Nephron progenitor cell (in vitro differentiated cells): ENCODE measurements around the gene ZCCHC2.

Source experiments
- DNase-seq: peaks from one replicate; pipeline ENCODE4 v3.0.0; 2021
- H3K27ac Mint-ChIP-seq: 2 replicates; pipeline ENCODE4 v1.8.0; 2021; ENCODE audit warnings: mild to moderate bottlenecking, moderate library complexity, mixed read lengths
- H3K27me3 Mint-ChIP-seq: 2 replicates; pipeline ENCODE4 v1.8.0; 2021; ENCODE audit warnings: mild to moderate bottlenecking, low read depth, mixed read lengths; ENCODE audit not compliant: poor library complexity
- H3K36me3 Mint-ChIP-seq: 2 replicates; pipeline ENCODE4 v1.8.0; 2021; ENCODE audit warnings: low read depth, mixed read lengths
- H3K4me1 Mint-ChIP-seq: 2 replicates; pipeline ENCODE4 v1.8.0; 2021; ENCODE audit warnings: mixed read lengths
- H3K4me3 Mint-ChIP-seq: 2 replicates; pipeline ENCODE4 v1.8.0; 2021; ENCODE audit warnings: mild to moderate bottlenecking, moderate library complexity, mixed read lengths
- H3K9me3 Mint-ChIP-seq: 2 replicates; pipeline ENCODE4 v1.8.0; 2021; ENCODE audit warnings: mild to moderate bottlenecking, moderate library complexity, mixed read lengths
- TF ChIP-seq, protein P1 (sequence below): fragments of 200-600 bp; sonication (generic); IDR thresholded peaks from 2 replicates; pipeline ENCODE4 v1.5.0; 2021; ENCODE audit warnings: antibody characterized with exemption

ZCCHC2 gene

GRCh38 chr18:62564044-62564443 is 41.2 kb downstream of the ZCCHC2 start:
- H3K36me3 Mint-ChIP-seq = peaks cover 67% of the 10 kb centered on the region
- no peak overlapping the region for H3K4me3 Mint-ChIP-seq
- no peak overlapping the region for H3K27ac Mint-ChIP-seq
- no peaks in the 10 kb centered on the region for H3K4me1 Mint-ChIP-seq
- TF ChIP-seq, protein P1, sequence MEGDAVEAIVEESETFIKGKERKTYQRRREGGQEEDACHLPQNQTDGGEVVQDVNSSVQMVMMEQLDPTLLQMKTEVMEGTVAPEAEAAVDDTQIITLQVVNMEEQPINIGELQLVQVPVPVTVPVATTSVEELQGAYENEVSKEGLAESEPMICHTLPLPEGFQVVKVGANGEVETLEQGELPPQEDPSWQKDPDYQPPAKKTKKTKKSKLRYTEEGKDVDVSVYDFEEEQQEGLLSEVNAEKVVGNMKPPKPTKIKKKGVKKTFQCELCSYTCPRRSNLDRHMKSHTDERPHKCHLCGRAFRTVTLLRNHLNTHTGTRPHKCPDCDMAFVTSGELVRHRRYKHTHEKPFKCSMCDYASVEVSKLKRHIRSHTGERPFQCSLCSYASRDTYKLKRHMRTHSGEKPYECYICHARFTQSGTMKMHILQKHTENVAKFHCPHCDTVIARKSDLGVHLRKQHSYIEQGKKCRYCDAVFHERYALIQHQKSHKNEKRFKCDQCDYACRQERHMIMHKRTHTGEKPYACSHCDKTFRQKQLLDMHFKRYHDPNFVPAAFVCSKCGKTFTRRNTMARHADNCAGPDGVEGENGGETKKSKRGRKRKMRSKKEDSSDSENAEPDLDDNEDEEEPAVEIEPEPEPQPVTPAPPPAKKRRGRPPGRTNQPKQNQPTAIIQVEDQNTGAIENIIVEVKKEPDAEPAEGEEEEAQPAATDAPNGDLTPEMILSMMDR = no peak
- H3K27me3 Mint-ChIP-seq = no peaks in the 10 kb centered on the region
- H3K9me3 Mint-ChIP-seq = no peaks in the 10 kb centered on the region
- no peak for DNase-seq

DNA sequence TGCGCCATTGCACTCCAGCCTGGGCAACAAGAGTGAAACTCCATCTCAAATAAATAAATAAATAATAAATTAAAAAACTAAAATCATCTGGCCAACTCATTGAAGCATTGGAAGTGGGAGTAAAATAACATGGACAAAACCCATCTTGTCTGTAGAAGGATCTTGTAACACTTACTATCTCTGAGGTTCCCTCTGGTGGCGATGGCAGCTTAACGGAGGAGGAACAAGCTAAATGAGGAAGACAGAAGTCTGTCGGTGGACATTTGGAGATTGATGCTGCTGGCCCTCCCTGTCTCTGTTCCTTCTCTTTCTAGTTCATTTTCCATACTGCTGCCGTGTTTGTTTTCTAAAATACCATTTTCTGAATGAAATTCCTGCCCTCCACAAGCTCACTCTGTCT is 43.4 kb downstream of the ZCCHC2 start:
- no peak for DNase-seq
- no peaks in the 10 kb centered on the region for H3K27me3 Mint-ChIP-seq
- peaks cover 84% of the 10 kb centered on the region for H3K36me3 Mint-ChIP-seq

DNA sequence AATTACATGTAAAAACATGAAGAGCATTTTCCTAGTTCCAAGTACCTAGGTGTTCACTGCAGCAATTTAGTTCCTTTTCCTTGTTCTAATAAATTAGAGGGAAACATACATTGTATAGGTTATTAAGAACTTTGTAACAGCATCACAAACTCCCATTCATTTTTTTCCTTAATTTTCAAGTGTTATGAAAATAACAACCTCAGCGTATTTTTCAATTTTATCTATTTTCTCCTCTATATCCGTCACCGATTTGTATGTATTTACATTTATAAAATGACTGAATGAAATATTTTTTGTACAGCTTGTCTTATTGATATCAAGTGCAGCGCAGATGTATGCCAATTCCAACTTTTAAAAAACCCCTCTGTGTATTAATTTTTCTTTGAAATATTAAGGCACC is 44.0 kb downstream of the ZCCHC2 start:
- H3K36me3 Mint-ChIP-seq = peaks cover 84% of the 10 kb centered on the region
- no peak for DNase-seq
- no peaks in the 10 kb centered on the region for H3K4me1 Mint-ChIP-seq
- no peaks in the 10 kb centered on the region for H3K27me3 Mint-ChIP-seq
- H3K4me3 Mint-ChIP-seq = no peak overlapping the region
- TF ChIP-seq, protein P1 = no peak
- H3K27ac Mint-ChIP-seq = no peak overlapping the region
- H3K9me3 Mint-ChIP-seq = peaks cover 16% of the 10 kb centered on the region

More for the DNA sequence above, 43.4 kb downstream of the ZCCHC2 start:
- TF ChIP-seq, protein P1 = no peak
- H3K4me1 Mint-ChIP-seq = no peaks in the 10 kb centered on the region
- H3K27ac Mint-ChIP-seq = no peak overlapping the region
- H3K9me3 Mint-ChIP-seq = peaks cover 14% of the 10 kb centered on the region
- no peak overlapping the region for H3K4me3 Mint-ChIP-seq

DNA sequence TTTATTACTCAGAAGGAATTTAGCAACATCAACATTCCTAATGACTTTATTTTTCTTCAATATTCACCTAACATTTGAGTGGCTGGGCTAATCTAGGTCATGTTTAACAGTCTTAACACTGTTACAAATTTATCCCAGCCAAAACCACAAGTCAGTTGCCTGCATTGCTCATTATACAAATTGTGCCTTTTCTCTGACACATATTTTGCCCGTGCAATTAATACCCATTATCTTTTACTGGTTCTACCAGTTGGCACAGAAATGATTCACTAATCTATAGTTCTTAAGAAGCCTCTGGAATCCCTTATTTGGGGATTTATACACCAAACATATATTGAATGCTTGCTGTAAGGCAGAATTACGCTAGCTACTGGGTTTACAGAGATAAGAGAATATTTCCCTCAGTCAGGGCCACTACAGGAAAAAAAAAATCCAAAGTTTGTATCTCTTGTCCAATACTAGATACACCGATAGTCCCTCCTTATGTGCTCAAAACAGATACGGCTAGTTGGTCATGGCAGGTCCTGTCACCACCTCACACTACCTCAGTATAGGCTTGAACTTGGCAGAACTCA is 46.3 kb downstream of the ZCCHC2 start:
- DNase-seq = no peak
- peaks cover 2% of the 10 kb centered on the region for H3K4me1 Mint-ChIP-seq
- no peak overlapping the region for H3K27ac Mint-ChIP-seq
- H3K27me3 Mint-ChIP-seq = no peaks in the 10 kb centered on the region
- TF ChIP-seq, protein P1 = no peak
- peaks cover 16% of the 10 kb centered on the region for H3K9me3 Mint-ChIP-seq
- no peak overlapping the region for H3K4me3 Mint-ChIP-seq
- H3K36me3 Mint-ChIP-seq = peaks cover 82% of the 10 kb centered on the region

- H3K9me3 Mint-ChIP-seq = peaks cover 16% of the 10 kb centered on the region
- no peak for DNase-seq
- TF ChIP-seq, protein P1 = no peak
- H3K36me3 Mint-ChIP-seq = peaks cover 89% of the 10 kb centered on the region
- peaks cover 21% of the 10 kb centered on the region for H3K4me1 Mint-ChIP-seq
- no peaks in the 10 kb centered on the region for H3K27me3 Mint-ChIP-seq
- H3K27ac Mint-ChIP-seq = no peak overlapping the region
- H3K4me3 Mint-ChIP-seq = no peak overlapping the region
These were observed 48.2 kb downstream of the ZCCHC2 start for GRCh38 chr18:62571037-62571436.

DNA sequence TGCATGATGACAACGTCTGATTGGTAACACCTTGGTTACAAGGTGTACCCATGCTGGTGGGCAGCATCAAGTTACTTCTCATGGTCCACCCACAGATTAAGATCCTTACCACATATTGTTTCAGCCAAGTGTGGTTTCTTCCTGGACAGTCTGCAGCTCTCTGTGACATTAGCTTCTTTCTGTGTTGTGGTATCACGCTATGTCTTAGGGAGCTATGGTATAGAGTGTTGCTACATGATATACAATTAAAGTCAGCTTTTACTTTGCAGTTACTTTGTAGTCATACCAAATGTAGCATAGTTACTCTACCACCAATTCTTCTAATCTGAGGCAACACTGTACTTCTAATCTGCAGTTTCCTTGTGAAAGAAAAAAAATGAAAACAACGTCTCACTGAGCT is 48.8 kb downstream of the ZCCHC2 start:
- TF ChIP-seq, protein P1 = no peak
- H3K36me3 Mint-ChIP-seq = peaks cover 85% of the 10 kb centered on the region
- peaks cover 16% of the 10 kb centered on the region for H3K9me3 Mint-ChIP-seq
- H3K4me1 Mint-ChIP-seq = peaks cover 27% of the 10 kb centered on the region
- H3K27me3 Mint-ChIP-seq = no peaks in the 10 kb centered on the region
- no peak overlapping the region for H3K27ac Mint-ChIP-seq
- no peak overlapping the region for H3K4me3 Mint-ChIP-seq
- no peak for DNase-seq
